OCI-LY3 (cell line): Measurements from ENCODE around the gene MYD88.

Source experiments
- H2AFZ ChIP-seq: fragments of 200-600, 300-600 bp; shearing (Covaris generic); 2 replicates; pipeline ENCODE4 v1.6.0; 2014; ENCODE audit warnings: antibody characterized with exemption, low read depth, low read length
- H3K27ac ChIP-seq: fragments of 200-600, 300-600 bp; sonication (generic); 2 replicates; pipeline ENCODE4 v1.5.1; 2014; ENCODE audit warnings: mild to moderate bottlenecking, low read length, moderate library complexity, mixed read lengths
- H3K27me3 ChIP-seq: fragments of 200-600, 300-600 bp; sonication (generic); 2 replicates; pipeline ENCODE4 v1.6.1; 2014; ENCODE audit warnings: low read depth, low read length, mixed read lengths
- H3K36me3 ChIP-seq: fragments of 200-600, 300-600 bp; sonication (generic); replicated peaks from 2 replicates; pipeline ENCODE3; 2014; ENCODE audit warnings: low read depth, low read length, mixed read lengths
- H3K4me1 ChIP-seq: fragments of 300-600, 200-600 bp; sonication (generic); 2 replicates; pipeline ENCODE4 v1.6.1; 2014; ENCODE audit warnings: low read length, mixed read lengths
- H3K4me2 ChIP-seq: fragments of 200-600, 300-600 bp; sonication (generic); 2 replicates; pipeline ENCODE4 v1.6.1; 2014; ENCODE audit warnings: low read length, mixed read lengths
- H3K4me3 ChIP-seq: fragments of 300-600, 200-600 bp; sonication (generic); 2 replicates; pipeline ENCODE4 v1.5.1; 2014; ENCODE audit warnings: antibody characterized with exemption, mild to moderate bottlenecking, low read length, moderate library complexity
- H3K79me2 ChIP-seq: fragments of 300-600, 200-600 bp; shearing (Covaris generic); 2 replicates; pipeline ENCODE4 v1.6.1; 2014; ENCODE audit warnings: mild to moderate bottlenecking, low read length, mixed read lengths
- H3K9ac ChIP-seq: fragments of 300-600, 200-600 bp; shearing (Covaris generic); 2 replicates; pipeline ENCODE4 v1.6.0; 2014; ENCODE audit warnings: mild to moderate bottlenecking, low read length, moderate library complexity
- H3K9me3 ChIP-seq: fragments of 200-600, 300-600 bp; shearing (Covaris generic); 2 replicates; pipeline ENCODE4 v1.6.1; 2014; ENCODE audit warnings: low read length, mixed read lengths; ENCODE audit not compliant: insufficient read depth
- H4K20me1 ChIP-seq: fragments of 200-600, 300-600 bp; sonication (generic); 2 replicates; pipeline ENCODE4 v1.6.1; 2016; ENCODE audit warnings: low read length, mixed read lengths; ENCODE audit not compliant: insufficient read depth
- CTCF ChIP-seq: fragments of 200-600, 300-600 bp; sonication (generic); IDR thresholded peaks from 2 replicates; pipeline ENCODE4 v1.5.1; 2014; ENCODE audit warnings: antibody characterized with exemption, low read length, low read depth
- EZH2phosphoT487 ChIP-seq: fragments of 200-600 bp; shearing (Covaris generic); IDR thresholded peaks from 2 replicates; pipeline ENCODE4 v1.6.1; 2018; ENCODE audit warnings: antibody characterized with exemption, mixed run types, low read depth

The MYD88 gene

GRCh38 chr3:38143511-38143910 is 5.0 kb downstream of the MYD88 start:
- Histone ChIP-seq H2AFZ (no peak overlapping the region), H3K79me2 (peaks cover 24% of the 10 kb centered on the region), H3K9ac (peak overlapping the region; percentile 12; the same call in 1 of the 2 replicates), H3K4me3 (peak overlapping the region; percentile 41), H3K27ac (peak overlapping the region; percentile 22), H3K36me3 (peaks cover 43% of the 10 kb centered on the region), H4K20me1 (no peaks in the 10 kb centered on the region), H3K27me3 (no peaks in the 10 kb centered on the region), H3K9me3 (peaks cover 21% of the 10 kb centered on the region), H3K4me2 (peak overlapping the region; percentile 75), H3K4me1 (peaks cover 37% of the 10 kb centered on the region)
- no peak for TF ChIP-seq CTCF
- TF ChIP-seq EZH2phosphoT487, result no peak

GRCh38 chr3:38146504-38146903 is 8.0 kb downstream of the MYD88 start:
- H3K9me3 ChIP-seq, result peaks cover 21% of the 10 kb centered on the region
- H3K4me1 ChIP-seq, result peaks cover 53% of the 10 kb centered on the region
- H3K27me3 ChIP-seq, result no peaks in the 10 kb centered on the region
- no peak overlapping the region for H3K27ac ChIP-seq
- no peak overlapping the region for H3K4me3 ChIP-seq
- no peak overlapping the region for H3K4me2 ChIP-seq
- no peaks in the 10 kb centered on the region for H4K20me1 ChIP-seq
- no peak overlapping the region for H3K9ac ChIP-seq
- H3K79me2 ChIP-seq, result no peaks in the 10 kb centered on the region
- H2AFZ ChIP-seq, result no peak overlapping the region
- peaks cover 24% of the 10 kb centered on the region for H3K36me3 ChIP-seq
- TF ChIP-seq CTCF (no peak), EZH2phosphoT487 (no peak)

DNA sequence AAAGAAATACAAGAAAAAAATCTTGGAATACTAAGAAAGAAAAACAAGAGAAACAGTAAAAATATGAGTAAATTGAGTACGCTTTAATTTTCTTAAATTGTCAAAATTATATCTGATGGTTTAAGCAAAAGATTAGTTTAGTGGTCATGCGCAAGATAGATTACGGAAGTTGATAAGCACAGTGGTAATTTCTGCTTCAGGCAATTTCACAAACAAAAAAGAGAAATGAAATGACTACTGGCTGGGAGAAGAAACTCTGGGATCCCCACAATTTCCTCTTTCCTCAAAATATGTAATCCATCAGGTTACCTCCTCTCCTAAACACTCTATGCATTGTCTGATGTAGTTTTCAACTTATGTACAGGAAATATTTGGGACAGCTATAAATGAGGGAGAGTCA is 9.0 kb downstream of the MYD88 start:
- peaks cover 62% of the 10 kb centered on the region for H3K4me1 ChIP-seq
- H3K36me3 ChIP-seq, result peaks cover 15% of the 10 kb centered on the region
- H3K27me3 ChIP-seq, result no peaks in the 10 kb centered on the region
- H3K4me2 ChIP-seq, result no peak overlapping the region
- H3K9me3 ChIP-seq, result peaks cover 21% of the 10 kb centered on the region
- TF ChIP-seq EZH2phosphoT487, result no peak
- no peak for TF ChIP-seq CTCF
- no peak overlapping the region for H3K9ac ChIP-seq
- H3K27ac ChIP-seq, result peak overlapping the region; percentile 4; the same call in 1 of the 2 replicates
- no peak overlapping the region for H3K4me3 ChIP-seq
- H3K79me2 ChIP-seq, result no peaks in the 10 kb centered on the region
- H2AFZ ChIP-seq, result no peak overlapping the region
- H4K20me1 ChIP-seq, result no peaks in the 10 kb centered on the region

DNA sequence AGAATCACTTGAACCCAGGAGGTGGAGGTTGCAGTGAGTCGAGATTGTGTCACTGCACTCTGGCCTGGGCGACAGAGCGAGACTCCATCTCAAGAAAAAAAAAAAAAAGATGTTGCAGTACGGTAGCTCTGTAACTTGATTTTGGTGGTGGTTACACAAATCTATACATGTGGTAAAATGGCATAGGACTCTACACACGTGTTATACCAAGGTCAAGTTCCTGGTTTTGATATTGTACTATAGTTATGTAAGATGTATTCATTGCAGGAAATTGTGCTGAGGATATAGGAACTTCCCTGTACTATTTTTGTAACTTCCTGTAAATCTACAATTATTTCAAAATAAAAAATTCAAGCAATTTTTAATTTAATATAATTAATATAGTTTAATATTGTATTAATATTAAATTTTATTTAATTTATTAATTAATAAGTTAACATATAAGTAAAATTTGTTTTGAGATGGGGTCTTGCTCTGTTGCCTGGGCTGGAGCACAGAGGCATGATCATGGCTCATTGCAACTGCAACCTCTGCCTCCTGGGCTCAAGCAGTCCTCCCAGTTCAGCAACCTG is 9.9 kb downstream of the MYD88 start:
- peaks cover 13% of the 10 kb centered on the region for H3K36me3 ChIP-seq
- no peak overlapping the region for H3K27ac ChIP-seq
- no peaks in the 10 kb centered on the region for H3K79me2 ChIP-seq
- peaks cover 21% of the 10 kb centered on the region for H3K9me3 ChIP-seq
- no peaks in the 10 kb centered on the region for H4K20me1 ChIP-seq
- no peak overlapping the region for H3K9ac ChIP-seq
- TF ChIP-seq CTCF, result no peak
- TF ChIP-seq EZH2phosphoT487, result no peak
- H3K4me2 ChIP-seq, result no peak overlapping the region
- no peak overlapping the region for H2AFZ ChIP-seq
- H3K4me1 ChIP-seq, result peaks cover 68% of the 10 kb centered on the region
- H3K4me3 ChIP-seq, result no peak overlapping the region
- H3K27me3 ChIP-seq, result no peaks in the 10 kb centered on the region
